ENCODE data around the gene C11orf21.

C11orf21 gene

DNA sequence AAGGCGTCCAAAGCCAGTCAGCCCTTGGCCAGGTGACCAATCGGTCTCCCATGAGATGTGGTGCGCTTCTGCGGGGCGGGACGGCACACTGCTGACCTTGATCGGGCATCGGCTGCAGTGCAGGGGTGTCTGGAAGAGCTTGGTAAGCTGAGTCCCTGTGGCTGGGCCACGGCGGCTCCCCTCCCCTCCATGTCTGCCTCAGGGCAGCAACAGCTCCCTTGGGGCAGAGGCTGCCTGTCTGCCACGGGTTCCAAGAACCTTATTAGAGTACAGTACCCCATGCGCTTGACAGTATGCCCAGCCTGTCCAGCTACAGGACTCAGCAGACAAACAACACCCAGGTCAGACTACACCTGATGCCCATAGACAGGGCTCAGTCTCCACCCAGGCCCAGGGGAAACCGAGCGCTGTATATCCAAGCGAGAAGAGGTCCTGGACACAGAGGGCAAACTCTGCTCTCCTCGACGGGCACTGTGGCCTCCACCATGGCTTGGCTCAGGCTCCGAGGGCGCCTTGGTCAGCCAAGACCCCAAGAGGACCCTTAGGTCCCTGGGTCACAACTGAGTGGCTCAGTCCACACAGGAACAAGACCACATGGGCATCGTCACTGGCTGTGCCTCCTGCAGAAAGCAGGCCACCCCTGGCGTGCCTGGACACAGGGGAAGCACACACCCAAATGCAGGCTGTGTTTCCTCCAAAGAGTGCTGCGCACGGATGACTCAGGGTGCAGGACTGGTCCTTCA is 19.0 kb upstream of the C11orf21 start:
- no peak for DNase-seq (ENCODE audit: low read depth in 3 of 3)

DNA sequence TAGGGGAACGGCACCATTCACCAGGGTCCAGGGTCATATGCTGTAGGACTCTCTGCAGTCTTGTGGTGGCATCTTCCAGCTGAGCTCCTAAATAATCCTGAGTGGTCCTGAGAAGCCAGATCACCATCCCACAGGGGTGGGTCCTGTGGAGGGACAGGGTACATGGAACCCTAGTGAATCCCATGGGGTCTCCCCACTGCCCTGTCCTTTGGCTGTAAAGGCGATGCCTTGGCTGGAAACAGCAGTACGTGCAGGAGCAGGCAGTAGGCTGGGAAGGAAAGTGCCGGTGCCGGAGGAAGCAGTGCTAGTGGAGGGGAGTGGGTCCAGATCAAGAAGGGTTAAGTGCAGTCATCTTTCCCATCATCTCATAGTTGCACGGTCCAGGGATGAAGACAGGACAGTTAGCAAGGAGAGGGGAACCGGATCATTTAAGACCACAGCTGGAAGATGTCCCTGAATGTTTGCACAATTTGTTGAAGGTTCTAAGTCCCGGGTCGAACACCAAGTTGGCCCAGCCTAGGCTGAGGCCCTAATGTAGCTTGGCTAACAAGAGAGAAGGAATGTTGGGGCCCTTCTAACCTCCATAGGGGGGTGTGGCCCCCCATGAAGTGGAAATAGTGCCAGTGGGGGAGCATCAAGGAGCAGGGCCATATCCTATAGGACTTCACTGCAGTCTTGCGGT is 18.2 kb upstream of the C11orf21 start:
- no peak for DNase-seq (ENCODE audit: low read depth in 3 of 3)

DNA sequence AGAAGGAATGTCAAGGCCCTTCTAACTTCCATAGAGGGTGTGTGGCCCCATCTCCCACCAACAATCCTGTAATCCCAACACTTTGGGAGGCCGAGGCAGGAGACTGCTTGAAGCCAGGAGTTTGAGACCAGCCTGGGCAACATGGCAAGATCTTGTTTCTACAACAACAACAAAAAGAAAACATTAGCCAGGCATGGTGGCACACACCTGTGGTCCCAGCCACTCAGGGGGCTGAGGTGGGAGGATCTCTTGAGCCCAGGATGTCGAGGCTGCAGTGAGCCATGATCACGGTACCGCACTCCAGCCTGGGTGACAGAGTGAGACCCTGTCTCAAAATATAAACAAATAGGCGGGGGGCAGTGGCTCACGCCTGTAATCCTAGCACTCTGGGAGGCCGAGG is 17.0 kb upstream of the C11orf21 start:
- DNase-seq (ENCODE audit: low read depth in 3 of 3) = no peak

DNA sequence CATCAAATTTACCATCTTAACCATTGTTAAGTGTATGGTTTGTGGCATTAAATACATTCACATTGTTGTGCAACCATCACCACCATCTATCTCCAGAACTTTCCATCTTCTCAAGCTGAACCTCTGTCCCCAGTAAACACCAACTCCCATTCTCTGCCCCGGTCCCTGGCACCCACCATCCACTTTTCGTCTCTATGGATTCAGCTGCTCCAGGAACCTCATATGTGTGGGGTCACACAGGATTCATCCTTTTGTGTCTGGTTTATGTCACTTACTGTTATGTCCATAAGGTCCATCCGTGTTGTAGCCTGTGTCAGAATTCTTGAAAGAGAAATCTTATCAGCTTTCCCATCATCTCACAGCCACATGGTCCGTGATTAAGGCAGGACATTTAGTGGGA is 16.4 kb upstream of the C11orf21 start:
- no peak for DNase-seq (ENCODE audit: low read depth in 3 of 3)

DNA sequence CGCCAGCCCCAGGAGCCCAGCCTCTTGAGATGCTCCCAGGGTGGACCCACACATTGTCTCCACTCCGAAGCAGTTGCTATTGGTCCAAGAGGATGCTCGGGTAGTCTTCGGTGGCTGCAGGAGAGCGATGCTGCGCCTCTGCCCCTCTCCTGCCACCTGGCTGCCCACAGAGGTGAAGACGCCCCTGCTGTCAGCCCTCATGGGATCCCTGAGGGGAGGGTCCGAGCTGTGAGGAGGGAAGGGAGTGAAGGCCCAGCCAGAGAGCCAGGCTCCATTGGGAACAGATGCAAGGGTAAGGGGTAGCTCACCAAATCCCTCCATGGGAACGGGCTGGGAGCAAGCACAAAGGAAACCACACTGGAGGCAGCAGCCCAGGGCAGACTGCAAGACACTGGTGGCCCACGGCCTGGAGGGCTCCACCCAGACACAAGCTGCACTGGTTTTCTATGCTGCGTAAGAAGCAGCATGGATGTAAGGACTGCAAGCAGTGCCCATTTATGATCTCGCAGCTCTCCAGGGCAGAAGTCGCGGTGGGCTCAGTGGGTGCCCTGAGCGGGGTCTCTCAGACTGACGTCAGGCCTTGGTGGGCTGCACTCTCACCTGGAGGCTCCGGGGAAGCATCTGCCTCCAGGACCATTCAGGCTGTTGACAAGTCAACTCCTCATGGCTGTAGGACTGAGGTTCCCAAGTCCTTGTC is 15.8 kb upstream of the C11orf21 start:
- no peak for DNase-seq (ENCODE audit: low read depth in 3 of 3)

DNA sequence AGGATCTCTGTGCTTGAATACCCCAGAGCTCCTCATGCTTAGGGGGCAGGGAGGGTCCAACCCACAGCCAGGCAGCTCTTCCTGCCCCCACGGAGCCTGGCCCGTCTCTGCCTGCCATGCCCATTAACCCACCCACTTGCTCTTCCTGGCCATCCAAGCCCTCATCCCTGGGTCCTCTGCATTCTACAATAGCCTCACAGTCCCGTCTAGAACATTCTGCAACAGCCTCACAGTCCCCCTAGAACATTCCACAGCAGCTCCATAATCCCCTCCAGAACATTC is 15.2 kb upstream of the C11orf21 start:
- no peak for DNase-seq (ENCODE audit: low read depth in 3 of 3)

DNA sequence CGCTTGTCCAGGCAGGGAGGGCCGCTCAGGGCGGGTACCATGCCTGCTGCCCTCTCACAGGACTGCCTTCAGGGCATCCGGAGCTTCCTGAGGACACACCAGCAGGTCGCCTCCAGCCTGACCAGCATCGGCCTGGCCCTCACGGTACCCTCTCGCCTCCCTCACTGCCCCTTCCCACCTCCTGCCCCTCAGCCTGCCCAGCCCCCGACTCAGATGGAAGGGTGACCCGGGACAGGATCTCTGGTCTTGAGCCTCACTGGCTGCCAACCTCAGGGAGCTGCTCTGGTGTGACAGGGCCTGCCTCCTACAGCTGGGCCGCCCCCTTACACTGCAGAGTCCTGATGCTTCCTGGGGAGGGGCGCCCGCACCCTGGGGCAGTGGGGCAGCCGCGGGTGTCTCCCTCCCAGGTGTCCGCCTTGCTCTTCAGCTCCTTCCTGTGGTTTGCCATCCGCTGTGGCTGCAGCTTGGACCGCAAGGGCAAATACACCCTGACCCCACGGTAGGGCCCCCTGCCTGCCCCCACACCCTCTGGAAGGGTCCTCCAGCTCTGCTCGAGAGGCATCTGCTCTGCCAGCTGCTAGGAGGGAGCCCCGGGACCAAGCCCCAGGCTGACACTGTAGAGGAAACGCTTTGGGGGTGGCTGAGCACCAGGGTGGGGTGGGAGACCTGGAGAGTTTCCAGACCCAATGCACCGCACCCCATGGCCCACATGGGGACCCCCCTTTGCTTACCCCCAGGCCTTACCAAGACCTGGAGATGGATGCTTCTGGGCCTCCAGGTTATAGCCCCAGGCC is 14.6 kb upstream of the C11orf21 start:
- no peak for DNase-seq (ENCODE audit: low read depth in 3 of 3)

DNA sequence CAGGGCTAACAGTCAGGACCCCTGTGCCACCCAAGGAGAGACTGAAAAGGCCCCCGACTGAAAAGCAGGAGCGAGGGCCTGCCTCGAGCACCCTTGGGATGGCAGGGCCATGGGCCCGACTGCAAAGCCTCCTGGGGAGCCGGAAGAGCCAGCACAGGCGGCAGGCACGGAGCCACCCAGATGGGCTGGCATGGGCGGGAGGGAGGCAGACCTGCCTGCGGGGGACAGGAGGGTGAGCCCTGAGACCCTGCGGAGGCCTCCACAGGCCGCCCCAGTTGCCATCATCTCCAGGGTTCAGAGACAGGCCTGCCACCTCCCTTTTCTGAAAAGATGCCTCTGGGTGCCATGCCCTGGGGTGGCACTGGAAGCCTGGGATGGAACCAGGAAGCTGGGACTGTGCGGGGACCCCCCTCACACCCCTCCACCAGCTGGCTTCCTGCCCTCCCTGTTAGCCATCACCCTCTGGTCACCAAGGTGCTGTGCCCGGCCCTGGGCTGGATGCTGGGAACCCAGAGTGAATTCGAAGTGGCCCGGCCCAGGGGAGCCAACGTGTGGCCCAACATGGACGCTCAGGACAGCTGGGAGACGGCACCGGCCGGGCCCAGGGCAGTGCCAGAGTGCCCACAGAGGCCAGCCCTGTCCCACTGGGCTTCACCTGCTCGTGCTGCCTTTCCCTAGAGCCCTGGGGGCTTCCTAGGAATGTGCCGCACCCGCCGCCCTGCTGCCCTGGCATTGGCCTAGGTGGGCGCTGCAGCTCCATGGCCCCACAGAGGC is 13.9 kb upstream of the C11orf21 start:
- no peak for DNase-seq (ENCODE audit: low read depth in 3 of 3)

DNA sequence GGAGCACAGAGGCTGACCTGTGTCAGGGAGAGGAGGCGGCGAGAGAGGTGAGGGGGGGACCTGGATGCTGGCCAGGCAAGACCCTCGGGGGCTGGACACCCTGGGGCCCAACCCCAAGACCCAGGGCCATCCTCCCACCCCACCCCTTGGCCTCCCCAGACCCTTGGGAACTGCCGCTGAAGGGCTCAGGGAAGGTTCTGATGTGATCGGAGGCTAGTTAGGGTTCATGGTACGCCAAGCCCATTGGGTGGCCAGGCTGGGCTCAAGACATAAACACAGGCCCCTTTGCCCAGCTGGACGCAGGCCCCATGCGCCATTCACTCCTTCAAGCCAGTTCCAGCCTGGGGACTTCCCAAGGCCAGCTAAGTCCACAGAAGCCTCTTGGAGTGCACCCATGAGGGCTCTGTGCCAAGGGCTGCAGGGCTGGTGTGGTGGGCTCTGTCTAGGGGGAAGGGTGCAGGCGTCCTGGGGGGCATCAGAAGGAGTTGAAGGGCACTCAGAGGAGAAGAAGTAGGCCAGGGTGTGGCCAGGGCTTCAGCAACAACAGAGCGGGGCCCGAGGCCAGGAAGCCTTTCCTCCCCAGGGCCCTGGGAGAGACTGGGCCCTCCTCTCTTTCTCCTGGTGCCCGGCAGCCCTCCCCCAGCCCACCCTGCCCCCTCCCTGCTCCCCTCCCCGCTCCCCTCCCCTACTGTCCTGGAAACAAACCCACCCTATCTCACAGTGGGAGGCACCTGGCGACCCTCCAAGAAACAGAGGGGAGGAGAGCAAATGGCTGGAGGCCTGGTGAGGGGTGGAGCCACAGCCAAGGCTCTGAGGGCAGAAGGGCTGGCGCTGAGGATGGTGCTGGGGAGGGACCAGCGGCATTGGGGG is 13.0 kb upstream of the C11orf21 start:
- DNase-seq (ENCODE audit: low read depth in 3 of 3) = no peak

DNA sequence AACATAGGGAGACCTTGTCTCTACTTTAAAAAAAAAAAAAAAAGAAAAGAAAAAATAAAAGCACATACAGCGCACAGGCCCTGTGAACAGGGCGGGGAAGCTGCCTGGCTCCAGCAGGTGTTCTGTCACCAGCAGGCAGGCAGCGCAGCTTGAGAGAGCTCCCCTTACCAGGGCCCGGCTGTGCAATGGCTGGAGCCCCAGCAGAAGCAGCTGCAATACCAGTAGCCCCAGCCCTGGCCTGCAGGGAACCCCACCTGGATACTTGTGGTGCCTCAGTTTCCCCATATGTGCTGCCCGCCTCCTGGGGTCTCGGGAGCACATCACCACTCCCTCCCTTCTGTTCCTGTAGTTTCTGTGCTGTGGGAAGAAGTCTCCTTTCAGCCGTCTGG is 12.4 kb upstream of the C11orf21 start:
- DNase-seq (ENCODE audit: low read depth in 3 of 3) = no peak

DNA sequence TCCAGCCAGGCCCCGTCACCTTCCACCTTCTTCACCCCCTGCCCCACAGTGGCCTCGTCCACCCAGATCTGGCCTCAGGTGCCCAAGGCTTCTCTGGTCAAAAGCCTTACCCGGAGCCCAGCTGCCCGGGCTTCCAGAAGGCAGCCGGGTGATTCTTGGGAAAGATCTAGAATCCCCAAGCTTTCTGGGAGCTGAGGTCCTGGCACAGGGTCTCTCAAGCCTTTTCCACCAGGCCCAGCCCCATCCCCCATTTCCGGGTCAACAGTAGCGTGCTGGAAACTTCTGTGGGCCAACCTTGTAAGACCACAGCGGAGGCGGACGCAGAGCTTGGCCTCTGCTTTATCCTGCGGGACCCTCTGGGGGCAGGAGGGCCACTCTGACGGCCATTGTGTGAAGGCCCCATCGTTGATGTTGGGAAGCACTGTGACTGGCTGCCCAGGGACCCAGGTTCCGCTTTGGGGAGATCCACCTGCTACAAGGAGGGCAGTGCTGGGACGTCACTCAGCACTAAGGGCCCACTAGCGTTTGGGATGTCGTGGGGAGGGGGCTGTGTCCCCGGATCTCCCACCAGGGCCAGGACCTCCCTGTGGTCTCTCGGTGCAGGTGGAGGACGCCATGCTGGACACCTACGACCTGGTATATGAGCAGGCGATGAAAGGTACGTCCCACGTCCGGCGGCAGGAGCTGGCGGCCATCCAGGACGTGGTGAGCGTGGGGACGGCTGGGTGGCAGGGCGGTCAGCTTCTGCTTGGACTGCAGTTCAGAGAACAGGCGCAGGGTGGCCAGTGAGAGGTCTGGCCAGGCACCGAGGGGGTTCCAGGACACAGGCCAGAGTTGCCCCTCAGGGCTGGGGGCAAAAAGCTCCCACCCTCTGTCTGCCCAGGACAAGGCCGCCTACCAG is 11.6 kb upstream of the C11orf21 start:
- DNase-seq (ENCODE audit: low read depth in 3 of 3) = no peak

DNA sequence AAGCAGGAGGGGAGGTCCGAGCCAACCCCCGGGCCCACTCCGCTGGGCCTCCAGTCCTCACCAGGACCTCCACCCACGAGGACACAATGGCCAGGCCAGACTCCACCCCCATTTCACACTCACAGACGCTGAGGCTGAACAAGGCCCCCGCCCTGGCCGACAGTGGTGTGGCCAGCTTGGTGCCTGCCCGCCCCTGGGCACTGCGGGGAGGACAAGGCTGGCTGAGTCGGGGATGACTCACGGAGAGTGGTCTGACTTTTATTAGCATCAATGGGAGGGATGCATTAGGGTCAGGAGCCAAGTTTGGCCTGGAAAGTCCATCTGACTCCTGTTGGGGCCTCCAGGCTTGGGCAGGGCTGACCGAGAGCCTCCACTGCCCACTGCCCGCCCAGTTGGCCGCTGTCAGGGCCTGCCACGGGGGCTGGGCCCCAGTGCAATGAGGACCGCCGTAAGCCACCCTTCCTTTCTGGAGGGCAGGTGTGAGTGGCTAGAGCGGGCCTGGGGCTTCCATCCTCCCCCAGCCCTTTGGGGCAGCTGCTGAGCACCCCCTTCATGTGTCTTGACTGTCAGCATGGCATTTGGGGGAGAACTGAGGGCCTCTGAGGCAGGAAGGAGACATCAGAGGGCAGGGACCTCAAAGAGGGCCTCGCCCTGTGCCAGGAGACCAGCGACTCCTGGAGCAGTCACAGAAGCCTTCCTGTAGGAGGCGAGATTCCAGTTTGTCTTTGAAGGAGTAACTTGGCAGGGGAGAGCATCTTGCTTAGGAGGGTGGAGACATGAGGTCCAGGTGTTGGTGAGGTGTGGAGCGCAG is 10.7 kb upstream of the C11orf21 start:
- no peak for DNase-seq (ENCODE audit: low read depth in 3 of 3)

DNA sequence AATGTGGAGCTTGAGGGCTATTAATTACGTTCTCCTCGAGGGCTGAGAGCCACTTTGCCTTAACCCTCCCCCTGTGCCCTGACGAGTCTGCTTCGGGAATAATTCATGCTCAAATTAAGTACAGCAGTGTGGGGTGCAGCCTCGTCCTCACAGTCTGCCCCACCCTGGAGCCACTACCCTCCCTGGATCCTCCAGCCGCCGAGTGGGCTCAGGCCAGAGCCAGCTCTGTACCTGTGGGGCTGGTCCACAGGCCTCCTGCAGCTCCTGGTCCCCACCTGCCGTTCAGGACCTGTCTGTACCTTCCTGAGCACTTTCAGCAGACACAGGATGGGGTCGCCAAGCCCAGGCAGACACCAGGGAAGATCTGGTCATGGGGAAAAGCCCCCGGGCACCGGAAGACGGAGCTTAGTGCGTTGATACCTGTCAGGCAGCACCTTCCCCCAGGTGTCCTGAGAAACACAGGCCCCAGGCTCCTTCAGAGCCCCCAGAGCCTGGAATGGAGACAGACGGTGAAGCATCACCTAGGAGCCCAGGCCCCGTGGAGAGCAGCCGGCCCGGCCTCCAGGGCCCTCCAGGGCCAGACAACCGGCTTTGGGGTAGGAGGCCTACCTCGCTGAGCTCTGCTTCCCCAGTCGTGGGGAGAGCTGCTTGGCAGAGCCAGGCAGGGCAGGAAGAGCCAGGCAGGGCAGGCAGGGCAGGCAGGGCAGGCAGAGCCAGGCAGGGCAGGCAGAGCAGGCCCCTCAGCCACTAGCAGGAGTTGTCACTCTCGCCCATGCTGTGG is 9.8 kb upstream of the C11orf21 start:
- no peak for DNase-seq (ENCODE audit: low read depth in 3 of 3)

DNA sequence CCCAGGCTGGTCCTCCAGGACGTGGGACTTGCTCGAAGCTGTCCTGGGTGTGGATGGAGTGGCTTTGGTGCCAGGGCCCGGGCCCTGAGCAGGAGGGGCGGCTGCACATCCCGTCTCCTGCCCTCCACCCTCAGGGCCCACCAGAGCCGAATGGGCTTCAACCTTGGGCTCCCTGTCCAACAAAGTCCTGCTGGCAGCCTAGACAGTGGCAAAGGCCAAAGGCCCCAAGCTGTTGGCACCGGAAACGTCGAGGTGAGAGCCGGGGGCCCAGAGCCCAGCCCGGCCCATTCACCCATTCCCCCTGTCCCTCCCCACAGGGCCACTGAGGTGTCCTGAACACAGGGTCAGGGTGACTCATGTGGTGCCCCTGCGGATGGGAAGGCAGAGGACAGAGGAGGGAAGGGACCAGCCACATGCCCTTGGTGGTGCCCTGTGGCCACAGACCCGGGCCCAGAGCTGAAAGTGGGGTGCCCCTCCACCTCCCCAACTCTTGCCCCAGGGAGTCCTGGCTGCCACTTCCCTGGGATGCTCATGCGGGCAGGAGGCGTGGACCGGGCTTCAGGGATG is 9.2 kb upstream of the C11orf21 start:
- DNase-seq (ENCODE audit: low read depth in 3 of 3) = no peak

DNA sequence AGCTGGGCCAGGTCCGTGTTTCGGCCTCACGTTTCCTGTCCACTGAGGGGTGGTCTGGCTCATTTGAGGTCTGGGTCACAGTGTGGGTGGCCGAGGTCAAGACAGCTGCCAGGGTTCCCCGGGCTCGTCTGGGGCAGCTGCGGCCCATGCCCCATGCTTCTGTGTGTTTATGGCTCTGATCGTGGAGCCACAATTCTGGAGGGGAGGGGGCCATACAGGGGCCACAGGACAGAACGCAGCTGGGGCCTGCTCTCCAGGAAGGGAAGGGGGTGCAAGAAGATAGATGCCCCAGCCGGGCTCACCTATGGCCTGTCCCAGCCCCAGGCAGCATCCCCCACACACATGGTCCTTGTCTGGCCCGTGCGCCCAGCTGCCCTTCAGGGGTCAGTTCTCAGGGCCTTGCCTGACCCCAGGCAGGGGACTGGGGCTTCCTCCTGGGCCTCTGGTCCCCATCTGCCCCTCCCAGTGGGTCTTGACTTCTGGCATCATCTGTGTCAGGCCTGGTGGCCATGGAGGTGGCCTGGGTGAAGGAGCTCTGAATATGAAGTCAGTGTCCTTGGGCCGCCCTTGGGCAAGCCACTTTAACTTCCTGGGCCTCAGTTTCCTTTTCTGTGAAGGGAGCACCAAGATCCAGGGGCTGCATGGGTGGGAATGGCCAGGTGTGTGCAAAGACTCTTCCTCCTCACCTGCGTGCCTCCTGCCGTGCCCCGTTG is 8.5 kb upstream of the C11orf21 start:
- no peak for DNase-seq (ENCODE audit: low read depth in 3 of 3)

DNA sequence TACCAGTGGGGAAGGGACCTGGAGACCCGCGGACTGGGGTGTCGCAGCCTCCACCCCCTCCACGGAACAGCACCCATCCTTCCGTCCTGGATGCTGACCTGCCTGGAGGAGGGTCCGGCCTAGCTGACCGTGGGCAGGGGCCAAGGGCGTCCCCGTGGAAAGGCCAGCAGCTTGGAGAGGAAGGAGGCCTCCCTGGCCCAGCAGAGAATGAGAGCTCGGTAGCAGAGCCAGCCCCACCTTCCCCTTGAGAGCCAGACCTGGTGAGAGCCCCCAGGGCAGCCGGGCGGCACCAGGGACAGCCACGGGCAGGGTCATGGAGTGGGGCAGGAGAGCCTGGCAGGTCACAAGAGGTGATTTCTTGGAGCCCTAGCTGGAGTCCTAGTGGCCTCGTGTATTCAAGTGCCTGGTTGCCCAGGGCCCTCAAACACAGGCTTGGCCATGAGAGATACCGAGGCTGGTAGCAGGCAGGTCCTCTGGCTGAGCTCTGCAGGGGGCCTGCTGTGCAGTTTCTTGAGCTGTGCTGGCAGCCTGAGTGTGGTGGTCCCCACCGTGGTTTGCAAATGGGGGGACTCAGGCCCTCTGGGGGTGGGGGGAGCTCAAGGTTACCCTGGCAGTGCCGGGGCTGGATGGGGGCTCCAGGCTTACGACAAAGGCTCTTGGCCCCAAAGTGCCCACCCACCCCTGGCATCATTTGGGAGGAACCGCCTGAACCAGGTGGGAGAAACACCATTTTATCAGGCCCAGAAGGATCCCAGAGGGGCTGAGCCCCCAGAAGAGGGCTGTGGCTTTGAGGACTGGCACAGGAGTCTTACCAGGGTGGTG is 7.7 kb upstream of the C11orf21 start:
- DNase-seq (ENCODE audit: low read depth in 3 of 3) = no peak
